IPS DF 4.7 (cell line): ENCODE results near the gene TBCC.
"Not testable (repeated sequence)": the region's sequence is repeated elsewhere in the genome, so short reads cannot be mapped to it uniquely, and the experiment has no call there.

Experiments used
- DNase-seq: peaks from one replicate; pipeline ENCODE4 v3.0.0-alpha.2; 2013; ENCODE audit warnings: low spot score; ENCODE audit errors: extremely low read depth

TBCC gene

DNA sequence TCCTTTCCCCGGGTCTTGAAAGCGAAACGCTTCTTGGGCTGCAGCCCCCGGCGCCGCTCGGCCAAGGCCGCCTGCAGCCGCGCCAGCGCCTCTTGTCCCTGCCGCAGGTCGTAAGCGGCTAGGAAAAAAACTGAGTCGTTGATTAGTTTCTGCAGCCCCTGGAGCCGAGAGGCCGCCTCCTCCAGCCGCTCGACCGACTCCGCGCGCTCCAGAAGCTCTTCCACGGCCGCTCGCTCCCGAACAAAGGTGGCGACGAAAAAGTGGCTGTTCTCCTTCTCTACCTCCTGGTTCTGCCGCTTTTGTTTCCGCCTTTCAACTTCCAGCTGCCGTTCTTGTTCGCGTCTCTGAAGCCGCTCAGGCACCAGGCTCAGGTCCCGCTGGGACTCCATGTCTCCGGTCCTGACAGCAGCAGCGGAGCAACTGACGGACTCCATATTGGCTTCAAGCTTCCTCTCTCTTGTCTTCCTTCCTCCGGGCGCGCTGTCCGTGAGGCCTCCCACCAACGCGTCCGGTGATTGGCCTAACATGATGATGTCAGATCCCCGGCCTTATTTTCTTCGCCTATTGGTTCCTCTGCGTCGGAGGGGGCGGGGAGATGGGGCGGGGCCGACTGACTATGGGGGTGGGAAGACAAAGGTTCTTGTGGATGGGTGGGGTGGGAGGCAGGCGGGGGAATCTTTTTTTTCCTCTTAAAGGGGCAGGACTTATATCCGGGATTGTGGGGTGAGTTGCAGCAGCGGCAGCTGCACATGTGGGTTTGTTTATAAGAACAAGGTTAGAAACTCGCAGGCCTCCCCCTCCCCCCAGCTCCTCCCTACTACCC is at the start of gene TBCC:
Gene TBCC (minus strand): TSS at position 464 of the 823 bp plus-strand sequence. CDS start 30 bp downstream, at position 434.
- peak; percentile 90 for DNase-seq

DNA sequence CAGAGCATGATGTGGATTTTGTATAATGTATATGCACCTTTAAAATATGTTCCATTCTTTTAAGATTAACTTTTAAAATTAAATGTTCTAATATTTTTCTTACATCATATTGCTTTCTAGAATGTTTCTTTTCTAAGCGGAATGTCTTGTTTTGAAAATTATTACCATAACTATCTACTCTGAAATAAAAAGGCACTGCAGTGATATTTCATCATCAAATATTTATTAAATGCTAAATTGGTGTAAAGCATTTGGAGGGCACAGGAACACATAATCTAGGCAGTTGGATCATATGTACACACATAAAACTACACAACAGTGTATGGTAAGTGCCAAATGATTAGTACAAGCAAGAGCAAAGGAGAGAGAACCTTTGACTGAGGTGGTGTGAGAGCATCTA is 49.7 kb upstream of the TBCC start:
- DNase-seq: no peak

GRCh38 chr6:42791706-42792320 is 45.9 kb upstream of the TBCC start:
- no peak for DNase-seq

DNA sequence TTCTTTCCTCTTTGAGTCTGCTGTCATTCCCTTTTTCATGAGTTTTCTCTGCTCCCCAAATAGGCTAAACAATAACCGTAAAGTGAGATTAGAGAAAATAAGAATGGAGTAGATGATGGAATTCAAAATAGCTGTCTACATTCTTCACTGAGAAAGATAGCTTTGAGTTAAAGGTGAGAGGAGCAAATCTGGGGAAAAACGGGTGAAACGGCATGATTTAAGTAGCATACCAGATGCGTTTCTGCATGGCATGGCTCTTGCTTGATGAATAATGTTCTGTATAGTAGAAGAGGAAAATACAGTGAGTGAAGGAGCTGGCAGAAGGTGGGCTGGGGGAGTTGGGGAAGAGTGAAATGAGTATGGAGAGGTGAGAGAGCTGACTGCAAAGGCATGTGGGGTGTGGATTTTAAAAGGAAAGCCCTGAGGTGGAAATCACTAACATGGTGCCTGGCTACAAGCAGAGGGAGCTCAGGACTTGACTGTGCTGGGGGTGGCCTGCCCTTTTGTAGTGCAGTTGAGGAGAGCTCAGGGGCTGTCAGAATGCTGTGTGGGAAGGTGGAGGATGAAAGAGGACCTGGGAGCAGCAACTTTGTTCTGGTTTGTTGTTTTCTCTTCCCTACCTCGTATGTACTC is 44.8 kb upstream of the TBCC start:
- no peak for DNase-seq

- DNase-seq: no peak
Measured at GRCh38 chr6:42788671-42789070, 42.8 kb upstream of the TBCC start.

- no peak for DNase-seq
Measured at GRCh38 chr6:42787063-42787472, 41.2 kb upstream of the TBCC start.

DNA sequence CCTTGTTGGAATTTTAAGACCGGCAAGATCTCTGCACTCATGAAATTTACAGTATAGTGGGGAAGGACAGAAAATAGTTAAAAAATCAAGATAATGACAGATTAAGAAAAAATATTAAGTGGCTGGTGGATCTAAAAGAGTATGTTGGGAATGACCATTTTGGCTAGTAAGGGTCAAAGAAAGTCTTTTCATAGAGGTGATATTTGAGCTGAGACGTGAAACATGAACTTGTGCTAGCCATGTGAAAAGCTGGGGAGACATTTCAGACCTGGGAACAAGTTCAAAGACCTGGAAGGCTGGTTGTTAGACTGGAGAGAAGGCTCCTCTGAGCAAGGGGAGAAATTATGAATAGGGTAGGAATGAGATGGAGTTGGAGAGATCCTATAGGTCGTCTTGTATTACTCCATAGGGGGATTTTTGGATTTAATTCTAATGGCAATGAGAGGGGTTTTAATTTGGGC is 40.7 kb upstream of the TBCC start:
- DNase-seq: no peak

DNA sequence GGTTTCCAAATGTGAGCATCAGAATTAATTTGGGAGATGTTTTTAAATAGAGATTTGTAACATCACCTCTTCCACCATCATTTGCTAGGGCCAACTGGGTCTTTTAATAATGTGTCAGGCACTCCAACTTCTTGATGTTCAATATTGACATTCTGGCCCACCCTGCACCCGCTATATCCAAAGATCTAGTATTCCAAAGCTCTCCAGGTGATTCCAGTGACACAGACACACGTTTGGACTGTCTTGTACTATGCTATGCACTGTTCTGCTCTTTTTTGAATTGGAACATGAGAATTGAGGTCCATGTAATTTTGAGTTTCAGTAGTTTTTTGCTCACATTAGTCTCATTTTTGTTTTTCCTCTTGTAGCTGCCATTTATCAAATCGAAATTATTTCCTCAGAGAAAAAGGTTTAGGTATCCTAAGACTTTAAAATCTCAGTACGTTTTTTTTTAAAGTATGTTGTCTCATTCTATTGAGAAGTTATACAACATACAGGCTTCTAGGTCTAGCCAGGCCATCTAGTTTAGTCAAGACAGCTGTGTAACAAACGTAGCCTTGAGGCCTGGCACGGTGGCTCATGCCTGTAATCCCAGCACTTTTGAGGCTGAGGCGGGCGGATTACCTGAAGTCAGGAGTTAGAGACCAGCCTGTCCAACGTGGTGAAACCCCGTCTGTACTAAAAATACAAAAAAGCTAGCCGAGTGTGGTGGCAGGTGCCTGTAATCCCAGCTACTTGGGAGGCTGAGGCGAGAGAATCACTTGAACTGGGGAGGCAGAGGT is 39.0 kb upstream of the TBCC start:
- no peak for DNase-seq

- no peak for DNase-seq
Measured at GRCh38 chr6:42783876-42784642, 38.2 kb upstream of the TBCC start.

DNA sequence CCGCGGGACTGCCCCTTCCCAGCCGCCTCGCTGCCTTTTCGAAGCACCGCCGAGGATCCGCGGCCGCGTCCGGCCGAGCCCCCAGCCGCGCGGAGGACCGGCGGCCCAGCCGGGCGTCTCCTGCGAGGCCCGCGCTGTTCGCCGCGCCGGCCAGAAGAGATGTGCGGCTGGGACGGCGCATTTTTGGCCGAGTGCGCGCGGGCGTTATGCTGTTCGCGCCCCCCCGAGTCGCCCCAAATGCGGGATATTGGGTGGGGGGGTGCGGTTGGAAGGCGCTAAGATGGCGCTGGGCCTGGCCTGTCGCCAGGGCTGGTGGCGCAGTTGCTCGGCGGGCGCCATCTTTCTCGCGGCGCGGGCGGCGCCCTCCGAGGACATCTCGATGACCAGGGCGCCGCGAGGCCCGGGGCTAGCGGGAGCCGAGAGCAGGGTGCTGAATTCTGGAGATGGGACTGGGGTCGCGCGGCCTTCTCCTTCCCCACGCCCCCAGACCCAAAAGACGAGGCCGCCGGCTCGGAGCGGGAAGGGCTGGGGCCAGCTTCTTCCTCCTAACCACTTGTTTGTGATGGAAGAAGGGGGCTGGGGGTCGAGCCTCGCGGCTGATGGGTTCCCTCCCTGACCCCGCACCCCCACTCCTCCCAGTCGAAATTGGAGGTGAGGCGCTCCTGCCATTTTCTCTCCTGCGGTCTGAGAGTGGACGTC is 37.4 kb upstream of the TBCC start:
- no peak for DNase-seq

GRCh38 chr6:42782689-42783176 is 36.8 kb upstream of the TBCC start:
- DNase-seq: no peak

GRCh38 chr6:42781796-42782688 is 36.1 kb upstream of the TBCC start, which contains the start of gene BICRAL:
TSS of gene BICRAL (plus strand) at chr6:42782052. CDS start at chr6:42822023, 39,971 bp downstream.
- DNase-seq: no peak

DNA sequence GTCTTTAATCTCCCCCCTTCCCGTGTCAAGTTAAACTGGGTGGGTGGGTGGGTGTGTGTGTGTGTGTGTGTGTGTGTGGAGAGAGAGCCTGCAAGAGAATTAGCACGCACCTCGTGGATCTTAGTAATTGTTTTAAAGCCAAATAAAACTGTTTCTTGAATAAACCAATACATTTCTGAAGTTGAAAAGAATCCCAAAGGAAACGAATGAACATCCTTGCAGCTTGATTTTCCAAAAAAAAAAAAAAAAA is 35.6 kb upstream of the TBCC start:
- DNase-seq: no peak

- DNase-seq: no peak
Measured at GRCh38 chr6:42779521-42779920, 33.6 kb upstream of the TBCC start.

- no peak for DNase-seq
Measured at GRCh38 chr6:42778122-42778521, 32.2 kb upstream of the TBCC start.

DNA sequence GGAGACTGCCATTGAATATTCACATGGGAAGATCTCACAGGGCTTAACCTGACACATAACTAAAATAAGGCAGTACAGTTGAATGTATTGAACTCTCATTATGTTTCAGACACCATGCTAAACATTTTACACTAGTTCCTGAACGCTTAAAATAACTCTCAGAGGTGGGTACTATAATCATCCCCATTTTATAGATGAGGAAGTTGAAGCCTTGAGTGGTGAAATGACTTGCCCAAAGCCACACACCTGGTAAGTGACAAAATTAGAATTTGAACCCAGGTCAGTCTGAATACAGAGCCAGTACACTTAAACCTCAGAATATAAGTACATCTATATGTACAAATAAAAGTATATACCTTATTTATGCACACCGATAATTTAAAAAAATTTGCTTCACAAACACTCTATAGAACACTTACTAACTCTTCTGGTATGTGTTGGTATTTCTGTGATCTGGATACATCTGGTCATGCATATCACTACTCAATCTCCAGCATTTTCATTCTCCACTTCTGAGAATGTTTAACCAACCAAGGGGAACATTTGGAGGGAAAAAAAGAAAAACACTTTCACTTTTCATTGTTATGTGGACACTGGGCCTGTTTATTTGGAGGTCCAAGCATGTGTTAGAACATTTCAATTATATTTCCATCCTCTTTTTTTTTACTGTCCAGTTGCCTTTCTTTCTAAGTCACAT is 31.4 kb upstream of the TBCC start:
- no peak for DNase-seq

DNA sequence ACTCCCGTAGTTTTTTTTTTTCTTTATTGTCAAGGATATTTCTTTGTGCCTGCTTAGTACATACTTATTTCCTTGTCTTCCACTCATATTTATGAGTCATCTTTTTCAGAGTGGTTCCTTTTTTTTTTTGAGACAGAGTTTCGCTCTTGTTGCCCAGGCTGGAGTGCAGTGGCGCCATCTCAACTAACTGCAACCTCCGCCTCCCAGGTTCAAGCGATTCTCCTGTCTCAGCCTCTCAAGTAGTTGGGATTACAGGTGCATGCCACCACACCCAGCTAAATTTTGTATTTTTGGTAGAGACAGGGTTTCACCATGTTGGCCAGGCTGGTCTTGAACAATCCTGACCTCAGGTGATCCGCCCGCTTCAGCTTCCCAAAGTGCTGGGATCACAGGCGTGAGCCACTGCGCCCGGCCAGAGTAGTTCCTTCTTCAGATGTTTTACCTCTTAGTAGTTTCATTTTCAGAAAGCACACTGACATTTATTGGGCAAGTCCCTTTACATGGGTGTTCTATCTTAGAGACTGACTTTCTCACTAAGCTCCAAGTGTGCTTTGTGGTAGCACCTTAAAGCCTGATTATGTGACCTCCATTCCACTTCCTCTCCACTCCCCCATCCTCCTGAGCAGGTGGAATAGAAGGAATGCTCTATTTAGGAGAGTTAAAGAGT is 29.1 kb upstream of the TBCC start:
- not testable (repeated sequence) for DNase-seq

DNA sequence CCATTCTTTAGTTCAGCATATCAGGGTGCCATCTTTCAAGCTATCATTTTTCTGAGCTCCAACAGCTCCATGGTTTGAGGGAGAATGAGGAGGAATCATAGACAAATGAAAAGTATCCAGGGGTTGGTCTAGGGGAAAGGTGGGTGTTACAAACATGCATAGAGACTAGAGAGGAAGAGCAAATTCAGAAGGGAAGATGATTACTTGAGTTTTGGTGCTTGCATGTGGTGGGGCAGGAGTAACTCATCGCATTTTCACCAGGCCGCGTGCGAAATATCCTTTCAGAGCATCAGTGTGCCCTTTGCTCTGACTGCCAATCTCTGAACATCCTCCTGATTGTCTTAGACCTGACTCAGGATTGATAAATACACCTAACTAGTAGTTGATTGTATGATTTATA is 28.3 kb upstream of the TBCC start:
- no peak for DNase-seq
